GM21423 (cell line): ENCODE measurements around the gene COPE.

Experiments used
- ATAC-seq: cut with Tn5 transposase; IDR thresholded peaks from one replicate; pipeline ENCODE4 v1.9.1; 2021; ENCODE audit warnings: mild to moderate bottlenecking, moderate library complexity; ENCODE audit not compliant: unreplicated experiment

COPE gene

GRCh38 chr19:18895038-18895823, 24.0 kb downstream of the COPE start:
- ATAC-seq, result no peak

GRCh38 chr19:18894254-18895037, 24.7 kb downstream of the COPE start:
- ATAC-seq, result no peak

GRCh38 chr19:18893587-18894253, 25.5 kb downstream of the COPE start:
- no peak for ATAC-seq

- no peak for ATAC-seq
Observed at GRCh38 chr19:18889949-18890745, 29.0 kb downstream of the COPE start.

- ATAC-seq, result no peak
Observed at GRCh38 chr19:18886972-18887371, 32.2 kb downstream of the COPE start.

- no peak for ATAC-seq
Observed at GRCh38 chr19:18883526-18884304, 35.5 kb downstream of the COPE start.

- no peak for ATAC-seq
Observed at GRCh38 chr19:18881491-18881890, 37.7 kb downstream of the COPE start.

- ATAC-seq, result no peak
Observed at GRCh38 chr19:18879579-18880373, 39.4 kb downstream of the COPE start.

GRCh38 chr19:18878858-18879578, 40.2 kb downstream of the COPE start:
- no peak for ATAC-seq

GRCh38 chr19:18878058-18878797, 41.0 kb downstream of the COPE start:
- no peak for ATAC-seq

- ATAC-seq, result no peak
Observed at GRCh38 chr19:18876865-18877264, 42.3 kb downstream of the COPE start.

GRCh38 chr19:18875726-18876125, 43.5 kb downstream of the COPE start:
- no peak for ATAC-seq

GRCh38 chr19:18871543-18871942, 47.6 kb downstream of the COPE start:
- ATAC-seq, result no peak

GRCh38 chr19:18870531-18871172, 48.5 kb downstream of the COPE start:
- ATAC-seq, result no peak

GRCh38 chr19:18869781-18870530, 49.2 kb downstream of the COPE start:
- no peak for ATAC-seq

- ATAC-seq, result no peak
Observed at GRCh38 chr19:18869023-18869618, 50.1 kb downstream of the COPE start.
